Fibroblast of peridontal ligament (primary cell): ENCODE results near the gene DNAH8.
"Not testable (repeated sequence)": the region's sequence is repeated elsewhere in the genome, so short reads cannot be mapped to it uniquely, and the experiment has no call there.

ENCODE experiments used
- DNase-seq: peaks from one replicate; pipeline ENCODE4 v3.0.0-alpha.2; 2010; ENCODE audit errors: extremely low read depth

DNAH8 gene

GRCh38 chr6:38909015-38909730 is 194.1 kb downstream of the DNAH8 start:
- no peak for DNase-seq

- DNase-seq = no peak
Observed at GRCh38 chr6:38910207-38910606, 195.1 kb downstream of the DNAH8 start.

- DNase-seq = no peak
Observed at GRCh38 chr6:38912378-38912777, 197.3 kb downstream of the DNAH8 start.

GRCh38 chr6:38915205-38915925 is 200.3 kb downstream of the DNAH8 start:
- DNase-seq = no peak

- DNase-seq = not testable (repeated sequence)
Observed at GRCh38 chr6:38921540-38921939, 206.4 kb downstream of the DNAH8 start.

GRCh38 chr6:38924791-38925509 is 209.8 kb downstream of the DNAH8 start:
- no peak for DNase-seq

- DNase-seq = no peak
Observed at GRCh38 chr6:38929560-38929959, 214.4 kb downstream of the DNAH8 start.

- peak; percentile 24 for DNase-seq
Observed at GRCh38 chr6:38933426-38933825, 218.3 kb downstream of the DNAH8 start.

- no peak for DNase-seq
Observed at GRCh38 chr6:38935051-38935450, 219.9 kb downstream of the DNAH8 start.

GRCh38 chr6:38937839-38938613 is 222.9 kb downstream of the DNAH8 start:
- DNase-seq = no peak

GRCh38 chr6:38938741-38939140 is 223.6 kb downstream of the DNAH8 start:
- DNase-seq = no peak

GRCh38 chr6:38942442-38942841 is 227.3 kb downstream of the DNAH8 start:
- DNase-seq = no peak

GRCh38 chr6:38942965-38943364 is 227.9 kb downstream of the DNAH8 start:
- no peak for DNase-seq

- DNase-seq = no peak
Observed at GRCh38 chr6:38943964-38944363, 228.9 kb downstream of the DNAH8 start.

GRCh38 chr6:38944655-38945279 is 229.7 kb downstream of the DNAH8 start:
- no peak for DNase-seq

- no peak for DNase-seq
Observed at GRCh38 chr6:38955861-38956260, 240.8 kb downstream of the DNAH8 start.

GRCh38 chr6:38957426-38957825 is 242.3 kb downstream of the DNAH8 start:
- peak; percentile 1 for DNase-seq

- DNase-seq = no peak
Observed at GRCh38 chr6:38959138-38959537, 244.0 kb downstream of the DNAH8 start.

GRCh38 chr6:38968702-38969149 is 253.6 kb downstream of the DNAH8 start:
- no peak for DNase-seq

GRCh38 chr6:38973178-38974057 is 258.3 kb downstream of the DNAH8 start:
- DNase-seq = peak; percentile 76
